Stomach smooth muscle (tissue), 2 donors: ENCODE measurements around the gene ARL5A.

Experiments
- H3K27ac ChIP-seq: one replicate; pipeline ENCODE4 v1.7.0; 2013; ENCODE audit warnings: mild to moderate bottlenecking, low read length, inconsistent platforms
- H3K27me3 ChIP-seq, 2 donors: one replicate each; pipeline ENCODE4 v1.7.0; 2013; ENCODE audit warnings: low read length in 2 of 2; ENCODE audit not compliant: insufficient read depth in 2 of 2, control insufficient read depth in 1 of 2
- H3K36me3 ChIP-seq, 2 donors: one replicate each; pipeline ENCODE4 v1.7.0; 2013; ENCODE audit warnings: low read length in 2 of 2; ENCODE audit not compliant: control insufficient read depth in 2 of 2, insufficient read depth in 2 of 2
- H3K4me1 ChIP-seq: one replicate; pipeline ENCODE4 v1.7.0; 2013; ENCODE audit warnings: low read length; ENCODE audit not compliant: control insufficient read depth, insufficient read depth
- H3K4me3 ChIP-seq, 2 donors: one replicate each; pipeline ENCODE4 v1.7.0; 2013; ENCODE audit warnings: low read length in 2 of 2
- H3K9ac ChIP-seq, 2 donors: one replicate each; pipeline ENCODE4 v1.7.0; 2013; ENCODE audit warnings: low read length in 2 of 2, mild to moderate bottlenecking in 1 of 2
- H3K9me3 ChIP-seq, 2 donors: one replicate each; pipeline ENCODE4 v1.7.0; 2013; ENCODE audit warnings: low read length in 2 of 2; ENCODE audit not compliant: control insufficient read depth in 2 of 2
- donor health status: healthy.
- donor health status: Pancreatic carcinoma.

Gene ARL5A

GRCh38 chr2:151781642-151782041, 46.6 kb downstream of the ARL5A start:
- no peak overlapping the region for H3K27ac ChIP-seq
- H3K4me3 ChIP-seq, result no peak overlapping the region
- peaks cover 10 to 15% of the 10 kb centered on the region in 2 donors for H3K36me3 ChIP-seq
- H3K27me3 ChIP-seq, result no peaks in the 10 kb centered on the region
- H3K9ac ChIP-seq, result no peak overlapping the region
- peaks cover 0 to 2% of the 10 kb centered on the region in 2 donors for H3K9me3 ChIP-seq
- no peaks in the 10 kb centered on the region for H3K4me1 ChIP-seq

GRCh38 chr2:151780938-151781337, 47.3 kb downstream of the ARL5A start:
- peaks cover 13 to 15% of the 10 kb centered on the region in 2 donors for H3K36me3 ChIP-seq
- H3K4me1 ChIP-seq, result no peaks in the 10 kb centered on the region

GRCh38 chr2:151777935-151778334, 50.3 kb downstream of the ARL5A start:
- no peak overlapping the region for H3K27ac ChIP-seq
- peaks cover 4% of the 10 kb centered on the region for H3K4me1 ChIP-seq

More at GRCh38 chr2:151780938-151781337, 47.3 kb downstream of the ARL5A start:
- Histone ChIP-seq H3K9ac (no peak overlapping the region), H3K9me3 (peaks cover 0 to 2% of the 10 kb centered on the region in 2 donors), H3K27ac (no peak overlapping the region), H3K27me3 (no peaks in the 10 kb centered on the region), H3K4me3 (no peak overlapping the region)

GRCh38 chr2:151777487-151777886, 50.7 kb downstream of the ARL5A start:
- Histone ChIP-seq H3K27me3 (no peaks in the 10 kb centered on the region), H3K4me1 (peaks cover 4% of the 10 kb centered on the region), H3K9me3 (peaks cover 0 to 2% of the 10 kb centered on the region in 2 donors), H3K9ac (no peak overlapping the region), H3K27ac (no peak overlapping the region), H3K4me3 (no peak overlapping the region), H3K36me3 (peaks cover 6 to 9% of the 10 kb centered on the region in 2 donors)

More at GRCh38 chr2:151777935-151778334, 50.3 kb downstream of the ARL5A start:
- no peak overlapping the region for H3K9ac ChIP-seq
- H3K4me3 ChIP-seq, result no peak overlapping the region
- H3K27me3 ChIP-seq, result no peaks in the 10 kb centered on the region
- H3K36me3 ChIP-seq, result peaks cover 6 to 9% of the 10 kb centered on the region in 2 donors
- H3K9me3 ChIP-seq, result peaks cover 0 to 2% of the 10 kb centered on the region in 2 donors

GRCh38 chr2:151776367-151776766, 51.9 kb downstream of the ARL5A start:
- H3K4me3 ChIP-seq, result no peak overlapping the region
- no peak overlapping the region for H3K27ac ChIP-seq
- H3K9ac ChIP-seq, result no peak overlapping the region
- H3K36me3 ChIP-seq, result peaks cover 3 to 6% of the 10 kb centered on the region in 2 donors
- no peaks in the 10 kb centered on the region for H3K27me3 ChIP-seq
- peaks cover 13% of the 10 kb centered on the region for H3K4me1 ChIP-seq
- peaks cover 0 to 2% of the 10 kb centered on the region in 2 donors for H3K9me3 ChIP-seq

GRCh38 chr2:151775057-151775740, 53.0 kb downstream of the ARL5A start:
- H3K27me3 ChIP-seq, result no peaks in the 10 kb centered on the region
- H3K27ac ChIP-seq, result no peak overlapping the region
- no peak overlapping the region for H3K9ac ChIP-seq
- peaks cover 15% of the 10 kb centered on the region for H3K4me1 ChIP-seq
- peaks cover 0 to 3% of the 10 kb centered on the region in 2 donors for H3K36me3 ChIP-seq
- H3K9me3 ChIP-seq, result peaks cover 0 to 2% of the 10 kb centered on the region in 2 donors
- no peak overlapping the region for H3K4me3 ChIP-seq

- no peak overlapping the region for H3K9ac ChIP-seq
- H3K4me3 ChIP-seq, result no peak overlapping the region
- no peaks in the 10 kb centered on the region for H3K27me3 ChIP-seq
- peaks cover 15% of the 10 kb centered on the region for H3K4me1 ChIP-seq
- H3K9me3 ChIP-seq, result peaks cover 0 to 2% of the 10 kb centered on the region in 2 donors
- H3K27ac ChIP-seq, result no peak overlapping the region
- H3K36me3 ChIP-seq, result peaks cover 0 to 3% of the 10 kb centered on the region in 2 donors
Observed at GRCh38 chr2:151774506-151774905, 53.7 kb downstream of the ARL5A start.

- Histone ChIP-seq H3K27me3 (no peaks in the 10 kb centered on the region), H3K4me3 (peak overlapping the region; percentile 5 to 47), H3K4me1 (peaks cover 16% of the 10 kb centered on the region), H3K36me3 (peaks cover 0 to 3% of the 10 kb centered on the region in 2 donors), H3K9ac (no peak overlapping the region), H3K9me3 (no peaks in the 10 kb centered on the region), H3K27ac (peak overlapping the region; percentile 73)
Observed at GRCh38 chr2:151771599-151772358, 56.4 kb downstream of the ARL5A start.

GRCh38 chr2:151770995-151771394, 57.2 kb downstream of the ARL5A start:
- H3K27me3 ChIP-seq, result no peaks in the 10 kb centered on the region
- H3K4me3 ChIP-seq, result peak overlapping the region in 1 of 2 donors; percentile 47
- no peaks in the 10 kb centered on the region for H3K36me3 ChIP-seq
- H3K9me3 ChIP-seq, result no peaks in the 10 kb centered on the region
- H3K27ac ChIP-seq, result peak overlapping the region; percentile 73
- peaks cover 21% of the 10 kb centered on the region for H3K4me1 ChIP-seq
- H3K9ac ChIP-seq, result no peak overlapping the region

GRCh38 chr2:151769606-151770005, 58.6 kb downstream of the ARL5A start:
- Histone ChIP-seq H3K9ac (no peak overlapping the region), H3K4me3 (no peak overlapping the region), H3K36me3 (no peaks in the 10 kb centered on the region), H3K27me3 (no peaks in the 10 kb centered on the region), H3K9me3 (no peaks in the 10 kb centered on the region), H3K27ac (no peak overlapping the region), H3K4me1 (peaks cover 19% of the 10 kb centered on the region)
